DMS114 treated with DMSO at 0.1 percent for 48 hours (cell line): ENCODE measurements around the gene KCNQ1.

ENCODE experiments used
- DNase-seq: peaks from one replicate; lab custom pipeline; 2025; ENCODE audit not compliant: unreplicated experiment; lab: John Stamatoyannopoulos, UW

KCNQ1 gene

DNA sequence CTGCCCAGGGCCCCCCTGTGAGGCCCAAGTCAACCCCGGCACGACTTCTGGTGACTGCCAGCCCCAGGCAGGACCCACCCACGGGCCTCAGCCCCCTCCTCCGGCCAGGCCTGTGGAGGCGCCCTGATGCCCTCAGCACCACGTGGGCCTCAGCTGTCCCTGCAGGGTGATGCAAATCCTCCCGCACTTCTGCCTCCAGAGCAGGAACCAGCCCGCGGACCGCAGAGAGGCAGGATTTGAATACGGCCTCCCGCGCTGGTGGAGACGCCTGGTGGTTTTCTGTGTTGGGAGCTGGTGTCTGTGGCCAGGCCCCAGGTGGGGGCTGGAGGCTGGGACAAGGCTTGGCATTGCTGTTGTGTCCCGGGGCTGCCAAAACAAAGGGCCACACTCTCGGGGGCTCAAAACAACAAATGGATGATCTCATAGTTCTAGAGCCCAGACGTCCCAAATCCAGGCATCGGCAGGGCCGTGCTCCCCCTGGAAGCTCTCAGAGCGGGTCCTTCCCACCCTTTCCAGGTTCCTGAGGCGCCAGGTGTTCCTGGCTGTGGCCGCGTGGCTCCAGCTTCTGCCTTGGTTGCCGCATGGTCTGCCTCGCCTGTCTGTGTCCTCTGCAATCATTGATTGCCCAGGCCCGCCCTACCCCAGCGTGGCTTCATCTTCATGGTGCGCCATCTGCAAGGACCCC, 19.9 kb upstream of the KCNQ1 start:
- no peak for DNase-seq

DNA sequence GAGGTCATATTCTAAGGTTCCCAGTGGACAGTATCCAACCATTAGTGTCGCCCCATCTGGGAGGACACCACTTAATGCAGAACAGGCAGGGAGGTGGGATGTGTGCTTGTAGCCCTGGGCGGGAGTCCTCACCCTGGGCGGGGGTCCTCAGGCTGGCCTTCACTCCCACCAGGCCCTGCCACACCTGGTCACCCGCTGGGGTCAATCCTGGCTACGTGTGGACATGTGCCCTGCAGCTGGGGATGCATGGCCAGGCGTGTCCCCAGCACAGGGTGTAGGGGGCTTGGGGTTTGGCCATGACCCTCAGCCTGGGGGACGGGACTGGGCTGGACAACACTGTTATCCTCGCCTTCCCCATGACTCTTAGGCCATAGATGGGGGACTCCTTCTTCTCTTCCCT, 19.3 kb upstream of the KCNQ1 start:
- no peak for DNase-seq

DNA sequence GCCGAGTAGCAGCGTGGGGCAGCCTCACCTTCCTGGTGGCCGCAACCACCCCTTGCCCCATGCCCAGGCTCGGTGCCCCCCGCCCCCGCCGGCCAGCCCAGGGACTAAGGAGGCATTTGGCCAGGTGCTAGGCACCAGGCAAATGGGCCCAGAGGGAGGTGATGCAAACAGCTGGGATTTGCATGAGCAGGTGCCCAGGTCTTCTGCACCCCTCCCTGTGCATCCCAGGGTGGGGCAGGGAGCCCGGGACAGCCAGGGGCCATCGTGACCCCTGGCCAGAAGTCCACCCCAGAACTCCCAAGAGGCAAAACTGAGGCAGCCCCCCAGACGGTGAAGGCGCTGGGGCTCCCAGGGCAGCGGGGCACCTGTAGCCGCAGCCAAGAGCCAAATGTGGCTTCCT, 18.6 kb upstream of the KCNQ1 start:
- DNase-seq, result no peak

GRCh38 chr11:2426826-2427521, 17.8 kb upstream of the KCNQ1 start:
- no peak for DNase-seq

GRCh38 chr11:2427721-2428321, 17.0 kb upstream of the KCNQ1 start:
- no peak for DNase-seq

DNA sequence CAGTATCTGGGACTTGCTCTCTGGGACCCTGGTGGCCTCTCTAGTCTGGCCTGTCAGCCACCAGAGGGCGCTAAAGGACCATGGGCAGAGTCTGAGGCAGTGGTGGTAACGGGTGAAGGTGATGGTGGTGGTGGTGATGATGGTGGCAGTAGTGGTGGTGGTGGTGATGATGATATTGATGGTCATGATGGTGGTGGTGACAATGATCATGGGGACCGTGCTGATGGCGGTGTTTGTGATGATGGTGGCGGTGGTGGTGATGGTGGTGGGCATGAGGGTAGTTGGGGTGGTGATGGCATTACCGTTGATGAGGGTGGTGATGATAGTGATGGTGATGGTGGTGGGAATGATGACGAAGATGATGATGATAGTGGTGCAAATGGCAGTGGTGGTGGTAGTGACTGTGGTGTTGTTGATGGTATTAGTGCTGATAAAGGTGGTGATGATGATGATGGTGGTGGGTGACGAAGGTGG, 16.4 kb upstream of the KCNQ1 start:
- DNase-seq, result no peak

DNA sequence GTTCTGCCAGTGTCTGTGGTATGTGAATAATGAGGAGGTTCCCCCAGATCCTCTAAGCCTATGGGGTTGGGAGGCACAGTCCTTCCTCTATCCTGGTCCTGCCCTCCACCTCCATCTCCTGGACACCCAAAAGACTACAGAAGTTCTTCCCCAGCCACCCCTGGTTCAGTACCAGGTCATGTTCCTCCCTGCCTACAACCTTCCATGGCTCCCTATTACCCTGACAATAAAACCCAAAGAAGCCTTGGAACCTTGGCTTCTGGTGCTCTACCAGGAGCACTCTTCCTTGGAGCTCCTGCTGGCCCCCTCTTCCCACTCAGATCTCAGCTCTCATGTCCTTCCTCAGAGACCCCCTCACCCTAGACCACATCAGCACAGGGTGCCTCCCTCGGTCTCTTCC, 13.4 kb upstream of the KCNQ1 start:
- DNase-seq, result no peak

DNA sequence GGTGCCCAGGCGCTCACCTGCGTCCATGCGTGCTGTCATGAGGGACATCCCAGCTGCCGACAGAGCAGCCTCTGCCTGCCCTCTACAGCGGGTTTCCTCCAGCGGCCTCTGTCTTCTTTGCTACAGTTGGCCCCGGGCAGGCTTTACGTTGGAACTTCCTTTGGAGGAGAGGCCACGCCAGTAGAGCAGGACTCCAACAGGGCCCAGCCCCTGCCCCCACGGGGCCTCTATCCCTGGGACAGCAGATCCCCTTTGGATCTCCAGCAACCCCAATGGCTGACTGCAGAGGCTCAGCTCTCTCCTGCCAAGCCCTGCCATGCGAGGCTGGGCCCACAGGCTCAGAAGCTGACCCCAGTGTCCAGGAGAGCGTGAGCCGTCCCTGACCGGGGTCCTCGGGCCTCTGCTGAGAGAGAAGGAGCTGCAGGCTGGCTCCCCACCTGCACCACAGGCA, 12.6 kb upstream of the KCNQ1 start:
- no peak for DNase-seq

DNA sequence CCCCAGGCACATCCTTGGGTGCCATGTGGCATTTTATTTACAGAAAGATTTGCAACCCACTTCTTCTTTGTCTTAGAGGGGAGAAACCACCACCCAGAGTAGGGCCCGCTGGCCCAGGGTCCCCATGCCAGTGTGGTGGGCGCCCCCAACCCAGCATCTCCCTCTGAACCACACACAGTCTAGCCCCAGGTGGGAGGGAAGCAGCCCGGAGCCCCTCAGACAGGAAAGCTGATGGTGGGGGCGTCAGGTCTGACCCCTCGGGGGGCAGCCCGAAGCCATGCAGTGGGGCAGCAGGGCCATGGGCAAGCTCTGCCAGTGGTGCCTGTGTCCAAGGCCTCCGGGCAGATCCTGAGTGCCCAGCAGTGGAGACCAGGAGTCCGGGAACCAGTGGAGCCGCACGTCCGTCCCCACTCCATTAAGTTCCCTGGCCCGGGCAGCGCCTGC, 12.2 kb upstream of the KCNQ1 start:
- no peak for DNase-seq

- DNase-seq, result no peak
Measured at GRCh38 chr11:2433106-2433925, 11.5 kb upstream of the KCNQ1 start.

- DNase-seq, result no peak
Measured at GRCh38 chr11:2434008-2434407, 10.8 kb upstream of the KCNQ1 start.

GRCh38 chr11:2434506-2435255, 10.1 kb upstream of the KCNQ1 start:
- DNase-seq, result no peak

GRCh38 chr11:2435288-2436012, 9.4 kb upstream of the KCNQ1 start:
- DNase-seq, result no peak

- DNase-seq, result no peak
Measured at GRCh38 chr11:2436013-2436520, 8.7 kb upstream of the KCNQ1 start.

- DNase-seq, result no peak
Measured at GRCh38 chr11:2436521-2437031, 8.2 kb upstream of the KCNQ1 start.

GRCh38 chr11:2437516-2437915, 7.3 kb upstream of the KCNQ1 start:
- no peak for DNase-seq

- DNase-seq, result no peak
Measured at GRCh38 chr11:2439820-2440219, 5.0 kb upstream of the KCNQ1 start.

- no peak for DNase-seq
Measured at GRCh38 chr11:2440646-2441045, 4.2 kb upstream of the KCNQ1 start.

- DNase-seq, result no peak
Measured at GRCh38 chr11:2441171-2441570, 3.6 kb upstream of the KCNQ1 start.

DNA sequence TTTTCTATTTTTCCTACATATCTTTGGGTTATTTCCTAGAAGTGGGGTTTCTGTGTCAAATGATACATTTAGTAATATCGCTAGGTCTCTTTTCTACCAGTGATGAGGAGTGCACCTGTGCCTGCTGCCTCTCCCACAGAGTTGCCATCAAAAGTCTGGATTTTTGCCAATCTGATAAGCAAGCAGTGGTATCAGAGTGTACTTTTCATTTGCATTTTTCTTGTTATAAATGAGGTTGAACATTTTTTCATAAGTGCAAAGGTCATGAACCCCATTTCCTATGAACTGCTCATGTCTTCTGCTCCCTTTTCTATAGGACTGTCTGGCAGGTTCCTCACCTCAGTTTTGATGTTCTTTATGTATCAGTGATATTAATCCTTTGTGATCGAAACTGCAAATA, 2.2 kb upstream of the KCNQ1 start:
- no peak for DNase-seq
